ENCODE measurements around the gene MGAT3. TPM values are rescaled to one million over a fixed set of nuclear protein-coding genes. Genes with fewer than 3 reads are reported as not detected.

MGAT3 gene
- total and polyA plus RNA-seq, 12 donors = 0.42 to 6.9 (median 1.7) TPM

- TF ChIP-seq POLR2A (IDR thresholded peaks at IDR 0.05) = no peak
- no peak for TF ChIP-seq CTCF (IDR thresholded peaks at IDR 0.05)
- H3K27ac ChIP-seq = peak overlapping the region; percentile 72 to 97 (median 93)
- no peaks in the 10 kb centered on the region for H3K9me3 ChIP-seq (replicated peaks in 1 of 3)
- H3K4me3 ChIP-seq = no peak overlapping the region
- DNase-seq = no peak
- WGBS, 4 donors = 71 to 78% (median 77%) methylated on average over 5 to 11 of the region's 11 CpGs
- intact Hi-C loops (cut with DNase I) = loop anchor here in 1 of 2 donors (10.0 kb wide), 1 partner anchor 63 kb away; no protein-coding TSS in a partner anchor
- H3K27me3 ChIP-seq = no peaks in the 10 kb centered on the region
- H3K4me1 ChIP-seq (replicated peaks in 1 of 2) = peaks cover 19 to 66% of the 10 kb centered on the region in 2 donors
- peaks cover 0 to 44% of the 10 kb centered on the region in 2 donors for H3K36me3 ChIP-seq (replicated peaks in 1 of 2)
Observed at GRCh38 chr22:39431216-39431801, 25.5 kb upstream of the MGAT3 start.

GRCh38 chr22:39431821-39432251 is 25.0 kb upstream of the MGAT3 start:
- intact Hi-C loops (cut with DNase I) = loop anchor here in 1 of 2 donors (10.0 kb wide), 1 partner anchor 63 kb away; no protein-coding TSS in a partner anchor
- Histone ChIP-seq H3K4me3 (no peak overlapping the region), H3K36me3 (replicated peaks in 1 of 2) (peaks cover 0 to 38% of the 10 kb centered on the region in 2 donors), H3K27me3 (no peaks in the 10 kb centered on the region), H3K27ac (peak overlapping the region; percentile 72 to 97 (median 93)), H3K4me1 (replicated peaks in 1 of 2) (peaks cover 19 to 66% of the 10 kb centered on the region in 2 donors), H3K9me3 (replicated peaks in 1 of 3) (no peaks in the 10 kb centered on the region)
- DNase-seq = peak; percentile 62 to 89 (median 87)
- 2 to 24% (median 21%) methylated on average over 5 to 8 of the region's 8 CpGs for WGBS, 4 donors
- no peak for TF ChIP-seq CTCF (IDR thresholded peaks at IDR 0.05)
- peak in 1 of 2 donors; percentile 45 for TF ChIP-seq POLR2A (IDR thresholded peaks at IDR 0.05)

- no peak for DNase-seq
- Histone ChIP-seq H3K4me1 (replicated peaks in 1 of 2) (peaks cover 19 to 70% of the 10 kb centered on the region in 2 donors), H3K9me3 (replicated peaks in 1 of 3) (no peaks in the 10 kb centered on the region), H3K27ac (peak overlapping the region in 4 of 5 donors; percentile 72 to 97 (median 94)), H3K27me3 (no peaks in the 10 kb centered on the region), H3K36me3 (replicated peaks in 1 of 2) (peaks cover 0 to 33% of the 10 kb centered on the region in 2 donors), H3K4me3 (no peak overlapping the region)
- no peak for TF ChIP-seq POLR2A (IDR thresholded peaks at IDR 0.05)
- no peak for TF ChIP-seq CTCF (IDR thresholded peaks at IDR 0.05)
- 75 to 81% (median 79%) methylated on average over 7 to 10 of the region's 10 CpGs for WGBS, 4 donors
- intact Hi-C loops (cut with DNase I) = loop anchor here in 1 of 2 donors (10.0 kb wide), 1 partner anchor 62 kb away; no protein-coding TSS in a partner anchor
Observed at GRCh38 chr22:39432361-39432811, 24.4 kb upstream of the MGAT3 start.

- TF ChIP-seq POLR2A (IDR thresholded peaks at IDR 0.05) = no peak
- TF ChIP-seq CTCF (IDR thresholded peaks at IDR 0.05) = no peak
- Histone ChIP-seq H3K27ac (peak overlapping the region in 4 of 5 donors; percentile 51 to 97 (median 70)), H3K9me3 (replicated peaks in 1 of 3) (no peaks in the 10 kb centered on the region), H3K4me3 (no peak overlapping the region), H3K4me1 (replicated peaks in 1 of 2) (peaks cover 19 to 75% of the 10 kb centered on the region in 2 donors), H3K36me3 (replicated peaks in 1 of 2) (peaks cover 0 to 20% of the 10 kb centered on the region in 2 donors), H3K27me3 (no peaks in the 10 kb centered on the region)
- intact Hi-C loops (cut with DNase I) = loop anchor here in 1 of 2 donors (10.0 kb wide), 1 partner anchor 61 kb away; no protein-coding TSS in a partner anchor
- peak in 5 of 7 donors; percentile 56 to 67 (median 63) for DNase-seq
- 65 to 76% (median 68%) methylated on average over 22 to 31 of the region's 31 CpGs for WGBS, 4 donors
Observed at GRCh38 chr22:39433476-39434242, 23.2 kb upstream of the MGAT3 start.

Measured in adrenal gland (tissue), 12 donors.